ENCODE results near the gene ATP7A. TPM values are rescaled to one million over a fixed set of nuclear protein-coding genes. Genes with fewer than 3 reads are reported as not detected.

The ATP7A gene
- 23.7 TPM for total RNA-seq

GRCh38 chrX:77910108-77910840 lies at the start of gene ATP7A:
TSS of gene ATP7A (plus strand) at chrX:77910693. CDS start at chrX:77971642, 60,949 bp downstream.

GRCh38 chrX:77894921-77895886 lies 15.3 kb upstream of the ATP7A start, which contains the start of gene MAGT1:
TSS of gene MAGT1 (minus strand) at chrX:77895435. CDS start at chrX:77895410, 25 bp downstream.

GRCh38 chrX:77899081-77899828 lies 11.2 kb upstream of the ATP7A start, which contains the start of gene COX7B:
TSS of gene COX7B (plus strand) at chrX:77899468. CDS start at chrX:77899554, 86 bp downstream.

GRCh38 chrX:77969538-77969937 lies 59.0 kb downstream of the ATP7A start, which contains the start of gene PGAM4:
TSS of gene PGAM4 (minus strand) at chrX:77969638. CDS start at chrX:77969638, 0 bp downstream.

Other genes starting within 250 kb of the ATP7A start
- gene ATRX, start 124.5 kb upstream of the ATP7A start, total RNA-seq: 289 TPM
- gene MAGT1, start 15.3 kb upstream of the ATP7A start, total RNA-seq: 51.7 TPM
- gene COX7B, start 11.2 kb upstream of the ATP7A start, total RNA-seq: 320 TPM
- gene PGAM4, start 58.9 kb downstream of the ATP7A start, total RNA-seq: not detected
- 216 TPM for gene PGK1, start 193.6 kb downstream of the ATP7A start, total RNA-seq
- 40.5 TPM for gene TAF9B, start 229.0 kb downstream of the ATP7A start, total RNA-seq

Measured in camera-type eye (tissue), 1 donor.